H1 (cell line): ENCODE results near the gene LUM. TPM values are rescaled to one million over a fixed set of nuclear protein-coding genes. Genes with fewer than 3 reads are reported as not detected.

Experiments
- CTCF ChIA-PET: fragments of 300-600 bp; sonication (Branson Sonifier 250); formaldehyde crosslinking; loops from one replicate; lab custom pipeline; 2021; ENCODE audit not compliant: partially characterized antibody; lab: Charles Lee
- POLR2A ChIA-PET: fragments of 300-600 bp; sonication (Branson Sonifier 250); formaldehyde crosslinking; loops from one replicate; lab custom pipeline; 2021; ENCODE audit warnings: inconsistent platforms; ENCODE audit not compliant: partially characterized antibody; lab: Charles Lee
- DNase-seq, 2 experiments: peaks; one replicate each; pipeline versions ENCODE4 v3.0.0 to v3.0.0-alpha.2; 2010 to 2022; ENCODE audit warnings: low spot score in 2 of 2, low read depth in 1 of 2, mixed read lengths in 1 of 2
- FAIRE-seq: peaks from 2 replicates; lab custom pipeline; 2011; peaks lifted over from hg19 to GRCh38; lab: Jason Lieb, UNC
- H2AFZ ChIP-seq: 2 replicates; pipeline ENCODE4 v1.8.1; 2012; ENCODE audit warnings: low read length, inconsistent platforms
- H2AK5ac ChIP-seq: 2 replicates; pipeline ENCODE4 v1.6.1; 2013; ENCODE audit warnings: low read depth, low read length
- H2BK120ac ChIP-seq: replicated peaks from 2 replicates; pipeline ENCODE3; 2013; ENCODE audit warnings: low read depth, low read length, inconsistent platforms
- H2BK12ac ChIP-seq: 2 replicates; pipeline ENCODE4 v1.6.1; 2013; ENCODE audit warnings: low read depth, low read length
- H2BK15ac ChIP-seq: 2 replicates; pipeline ENCODE4 v1.6.1; 2013; ENCODE audit warnings: low read length
- H2BK20ac ChIP-seq: 2 replicates; pipeline ENCODE4 v1.6.1; 2013; ENCODE audit warnings: low read length
- H2BK5ac ChIP-seq: 2 replicates; pipeline ENCODE4 v1.6.1; 2013; ENCODE audit warnings: low read depth, low read length
- H3K14ac ChIP-seq: 2 replicates; pipeline ENCODE4 v1.6.1; 2013; ENCODE audit warnings: inconsistent platforms; ENCODE audit not compliant: insufficient read length
- H3K18ac ChIP-seq: 2 replicates; pipeline ENCODE4 v1.6.1; 2013; ENCODE audit warnings: low read length; ENCODE audit errors: extremely low read depth
- H3K23ac ChIP-seq: 2 replicates; pipeline ENCODE4 v1.6.1; 2013; ENCODE audit warnings: inconsistent platforms; ENCODE audit not compliant: insufficient read length
- H3K23me2 ChIP-seq: 2 replicates; pipeline ENCODE4 v1.6.1; 2013; ENCODE audit warnings: low read depth, low read length
- H3K27ac ChIP-seq: 2 replicates; pipeline ENCODE4 v1.6.1; 2011; ENCODE audit warnings: low read depth, low read length, inconsistent platforms
- H3K27me3 ChIP-seq, 4 experiments: replicated peaks in 1 of 4; 1 replicate in 1 of 4; 2 replicates in 3 of 4; pipeline versions ENCODE4 v1.6.1 to v1.8.1; 2011 to 2013; ENCODE audit warnings: low read length in 3 of 4, mild to moderate bottlenecking in 3 of 4, inconsistent platforms in 2 of 4, mixed read lengths in 2 of 4, moderate library complexity in 1 of 4; ENCODE audit not compliant: control insufficient read depth in 3 of 4, insufficient read depth in 3 of 4; ENCODE audit errors: extremely low read depth in 1 of 4
- H3K36me3 ChIP-seq, 4 experiments: 2 replicates each; pipeline versions ENCODE4 v1.6.1 to v1.8.1; 2011 to 2013; ENCODE audit warnings: mild to moderate bottlenecking in 4 of 4, low read length in 3 of 4, moderate library complexity in 2 of 4, control low read depth in 1 of 4, inconsistent platforms in 1 of 4; ENCODE audit not compliant: insufficient read depth in 4 of 4, control insufficient read depth in 2 of 4
- H3K4ac ChIP-seq: replicated peaks from 2 replicates; pipeline ENCODE3; 2013; ENCODE audit warnings: low read length, low read depth, mixed read lengths, inconsistent platforms; ENCODE audit not compliant: insufficient read length
- H3K4me1 ChIP-seq, 4 experiments: replicated peaks in 1 of 4; 1 replicate in 1 of 4; 2 replicates in 3 of 4; pipeline versions ENCODE4 v1.6.1 to v1.8.1; 2011 to 2013; ENCODE audit warnings: low read length in 3 of 4, inconsistent platforms in 2 of 4, mixed read lengths in 1 of 4; ENCODE audit not compliant: insufficient read depth in 4 of 4, control insufficient read depth in 3 of 4
- H3K4me2 ChIP-seq, 2 experiments: 2 replicates each; pipeline versions ENCODE4 v1.6.1 to v1.8.1; 2011 to 2013; ENCODE audit warnings: low read depth in 2 of 2, low read length in 2 of 2, control low read depth in 1 of 2, inconsistent platforms in 1 of 2, mild to moderate bottlenecking in 1 of 2; ENCODE audit not compliant: insufficient read depth in 1 of 2
- H3K4me3 ChIP-seq, 4 experiments: fragments of 200-600, 300-600 bp in 1 of 4; sonication (generic), shearing (Covaris generic), sonication (Bioruptor Twin) in 1 of 4; 2 replicates each; pipeline versions ENCODE4 v1.5.1 to v1.8.1; 2011 to 2016; ENCODE audit warnings: low read length in 4 of 4, low read depth in 3 of 4, control low read depth in 2 of 4, inconsistent platforms in 2 of 4, mild to moderate bottlenecking in 2 of 4, mixed read lengths in 1 of 4, moderate library complexity in 1 of 4; ENCODE audit not compliant: insufficient read depth in 2 of 4; ENCODE audit errors: extremely low read depth in 1 of 4
- H3K56ac ChIP-seq: replicated peaks from 2 replicates; pipeline ENCODE3; 2013; ENCODE audit warnings: low read depth, mild to moderate bottlenecking, mixed read lengths, low read length, inconsistent platforms; ENCODE audit not compliant: insufficient read length
- H3K79me1 ChIP-seq: 2 replicates; pipeline ENCODE4 v1.6.1; 2013; ENCODE audit warnings: low read depth, low read length, control low read depth
- H3K79me2 ChIP-seq, 2 experiments: 2 replicates each; pipeline versions ENCODE4 v1.6.1 to v1.8.1; 2012 to 2013; ENCODE audit warnings: low read length in 2 of 2, mild to moderate bottlenecking in 2 of 2, inconsistent platforms in 1 of 2; ENCODE audit not compliant: insufficient read depth in 2 of 2, control insufficient read depth in 1 of 2
- H3K9ac ChIP-seq, 4 experiments: replicated peaks in 1 of 4; 1 replicate in 1 of 4; 2 replicates in 3 of 4; pipeline versions ENCODE4 v1.6.1 to v1.8.1; 2011 to 2013; ENCODE audit warnings: low read depth in 3 of 4, low read length in 3 of 4, control low read depth in 2 of 4, mild to moderate bottlenecking in 2 of 4, moderate library complexity in 2 of 4, inconsistent platforms in 1 of 4; ENCODE audit errors: extremely low read depth in 1 of 4
- H3K9me3 ChIP-seq, 2 experiments: 2 replicates each; pipeline versions ENCODE4 v1.6.1 to v1.8.1; 2012 to 2013; ENCODE audit warnings: mild to moderate bottlenecking in 2 of 2, moderate library complexity in 2 of 2, control low read depth in 1 of 2, inconsistent platforms in 1 of 2, low read depth in 1 of 2, low read length in 1 of 2, mixed read lengths in 1 of 2; ENCODE audit not compliant: insufficient read depth in 2 of 2
- H4K20me1 ChIP-seq, 2 experiments: replicated peaks in 1 of 2; 2 replicates each; pipeline versions ENCODE3 to v1.8.1; 2011 to 2013; ENCODE audit warnings: inconsistent platforms in 2 of 2, low read length in 2 of 2, mild to moderate bottlenecking in 1 of 2; ENCODE audit not compliant: insufficient read depth in 2 of 2, control insufficient read depth in 1 of 2
- H4K5ac ChIP-seq: 2 replicates; pipeline ENCODE4 v1.6.1; 2013; ENCODE audit warnings: low read length, low read depth, mixed read lengths, inconsistent platforms; ENCODE audit not compliant: insufficient read length
- H4K8ac ChIP-seq: 2 replicates; pipeline ENCODE4 v1.8.0; 2013; ENCODE audit warnings: mild to moderate bottlenecking, moderate library complexity, low read length, inconsistent platforms; ENCODE audit not compliant: insufficient read depth; ENCODE audit errors: extremely low read depth
- H4K91ac ChIP-seq: replicated peaks from 2 replicates; pipeline ENCODE3; 2013; ENCODE audit warnings: low read length, mixed read lengths, inconsistent platforms; ENCODE audit not compliant: insufficient read length
- CREB1 ChIP-seq: IDR thresholded peaks from 2 replicates; pipeline ENCODE4 v1.6.1; 2012; ENCODE audit warnings: inconsistent platforms
- FOSL1 ChIP-seq: IDR thresholded peaks from 2 replicates; pipeline ENCODE4 v1.6.1; 2011; ENCODE audit warnings: mild to moderate bottlenecking, low read depth, low read length, moderate library complexity; ENCODE audit not compliant: insufficient read depth
- KDM1A ChIP-seq: fragments of 200-600, 300-600 bp; sonication (generic); IDR thresholded peaks from 2 replicates; pipeline ENCODE4 v1.7.1; 2016; ENCODE audit warnings: mild to moderate bottlenecking, low read length, borderline replicate concordance
- KDM5A ChIP-seq: fragments of 200-600 bp; IDR thresholded peaks from 2 replicates; pipeline ENCODE4 v1.7.1; 2012; ENCODE audit warnings: mild to moderate bottlenecking, low read length, inconsistent platforms, mixed read lengths
- YY1 ChIP-seq: IDR thresholded peaks from 2 replicates; pipeline ENCODE4 v1.6.1; 2011; ENCODE audit warnings: low read depth, mild to moderate bottlenecking, low read length
- polyA plus RNA-seq, 7 experiments: library from polyadenylated mRNA; depleted of rRNA in 3 of 7; stranded (reverse) in 5 of 7; unstranded in 2 of 7; fragments of >200 nt in 5 of 7; fragments of 200-250 nt in 2 of 7; gene quantifications; 1 replicate in 5 of 7; 2 replicates in 1 of 7; 4 replicates in 1 of 7; pipeline versions ENCODE4 v1.2.1 to v1.2.3, GENCODE V29; 2011 to 2013; ENCODE audit warnings: missing spikeins in 2 of 7, mixed read lengths in 2 of 7
- total RNA-seq: library from RNA; stranded (reverse); fragmentation: NEBNext Ultra II Directional; extraction: Animal tissue kit (Norgen Biotek cat#: 25700); gene quantifications from 2 replicates; pipeline ENCODE4 v1.2.1, GENCODE V29; 2021
- TF ChIP-seq, protein P1 (sequence below): IDR thresholded peaks from 2 replicates; pipeline ENCODE4 v1.6.1; 2012; ENCODE audit warnings: inconsistent platforms

The LUM gene
- total and polyA plus RNA-seq, 2 of the 8 experiments (the other 6 are each of a cell fraction or from before 2014, with no cell fraction given), result not detected

GRCh38 chr12:91073426-91073825 is 37.9 kb downstream of the LUM start:
- Histone ChIP-seq H4K5ac (no peak overlapping the region), H2BK5ac (no peak overlapping the region), H2AK5ac (no peak overlapping the region), H3K4me2 (no peak overlapping the region), H3K36me3 (no peaks in the 10 kb centered on the region), H2AFZ (no peak overlapping the region), H2BK15ac (no peak overlapping the region), H3K27ac (no peak overlapping the region), H2BK120ac (no peak overlapping the region), H2BK20ac (no peak overlapping the region), H3K4me1 (no peaks in the 10 kb centered on the region), H4K91ac (no peak overlapping the region), H3K23ac (no peak overlapping the region), H2BK12ac (no peak overlapping the region), H3K56ac (no peak overlapping the region), H3K4ac (no peak overlapping the region), H3K27me3 (no peaks in the 10 kb centered on the region), H4K20me1 (no peaks in the 10 kb centered on the region), H3K18ac (no peak overlapping the region), H3K9ac (no peak overlapping the region), H3K23me2 (no peaks in the 10 kb centered on the region; the same call in 1 of the 2 replicates), H3K79me1 (no peaks in the 10 kb centered on the region), H3K4me3 (no peak overlapping the region), H3K9me3 (no peaks in the 10 kb centered on the region), H3K79me2 (no peaks in the 10 kb centered on the region), H4K8ac (no peak overlapping the region), H3K14ac (no peak overlapping the region)
- DNase-seq (no peak), FAIRE-seq (no peak)
- ChIA-PET POLR2A (no interaction called here), CTCF (interaction anchor here (1.4 kb wide), 1 partner anchor 17 kb away, joined by 3 read pairs; no protein-coding TSS in a partner anchor)
- TF ChIP-seq, protein P1, sequence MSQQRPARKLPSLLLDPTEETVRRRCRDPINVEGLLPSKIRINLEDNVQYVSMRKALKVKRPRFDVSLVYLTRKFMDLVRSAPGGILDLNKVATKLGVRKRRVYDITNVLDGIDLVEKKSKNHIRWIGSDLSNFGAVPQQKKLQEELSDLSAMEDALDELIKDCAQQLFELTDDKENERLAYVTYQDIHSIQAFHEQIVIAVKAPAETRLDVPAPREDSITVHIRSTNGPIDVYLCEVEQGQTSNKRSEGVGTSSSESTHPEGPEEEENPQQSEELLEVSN, result no peak
- no peak for TF ChIP-seq CREB1
- TF ChIP-seq FOSL1, result no peak
- no peak for TF ChIP-seq YY1
- no peak for TF ChIP-seq KDM1A
- TF ChIP-seq KDM5A, result no peak
